NB4 (cell line): ENCODE results near the gene FBXO46.
"Not testable (repeated sequence)": the region's sequence is repeated elsewhere in the genome, so short reads cannot be mapped to it uniquely, and the experiment has no call there.

Experiments used
- DNase-seq: peaks from one replicate; pipeline ENCODE4 v3.0.0; 2010; ENCODE audit warnings: low read depth
- H3K4me3 ChIP-seq: one replicate; pipeline ENCODE4 v1.5.1; 2011; ENCODE audit warnings: mild to moderate bottlenecking, low read depth, low read length, moderate library complexity
- CTCF ChIP-seq: IDR thresholded peaks from one replicate; pipeline ENCODE4 v1.5.1; 2012; ENCODE audit warnings: low read depth, low read length
- MAX ChIP-seq: IDR thresholded peaks from 2 replicates; pipeline ENCODE4 v1.6.1; 2011; ENCODE audit warnings: low read depth, low read length
- MYC ChIP-seq: IDR thresholded peaks from 2 replicates; pipeline ENCODE4 v1.6.1; 2011; ENCODE audit warnings: low read depth, low read length
- POLR2A ChIP-seq: IDR thresholded peaks from 2 replicates; pipeline ENCODE4 v1.6.1; 2011; ENCODE audit warnings: mild to moderate bottlenecking; ENCODE audit not compliant: insufficient read length; ENCODE audit errors: extremely low read depth

FBXO46 gene

GRCh38 chr19:45745606-45746005 lies 14.9 kb upstream of the FBXO46 start:
- no peak overlapping the region for H3K4me3 ChIP-seq
- DNase-seq, result no peak
- TF ChIP-seq CTCF (no peak), MYC (no peak), POLR2A (no peak), MAX (no peak)

- H3K4me3 ChIP-seq, result no peak overlapping the region
- no peak for TF ChIP-seq POLR2A
- no peak for TF ChIP-seq MYC
- no peak for TF ChIP-seq CTCF
- no peak for TF ChIP-seq MAX
- DNase-seq, result no peak
Measured at GRCh38 chr19:45742969-45743368, 12.3 kb upstream of the FBXO46 start.

GRCh38 chr19:45739498-45740439 lies 9.1 kb upstream of the FBXO46 start:
- peak; percentile 76 for DNase-seq
- TF ChIP-seq MAX (peak; percentile 57), POLR2A (no peak), MYC (peak; percentile 83), CTCF (peak; percentile 8)
- H3K4me3 ChIP-seq, result peak overlapping the region; percentile 48

GRCh38 chr19:45733160-45733810 lies 2.6 kb upstream of the FBXO46 start, which contains the start of gene MEIOSIN:
Gene MEIOSIN, plus strand, starts transcription at chr19:45733439. Its CDS starts 1,938 bp downstream, at chr19:45735377.
- no peak within 1 kb of the TSS for H3K4me3 ChIP-seq
- no peak for DNase-seq
- TF ChIP-seq MAX, result no peak
- no peak for TF ChIP-seq MYC
- no peak for TF ChIP-seq CTCF
- TF ChIP-seq POLR2A, result no peak

- no peak for DNase-seq
- TF ChIP-seq CTCF (no peak), MAX (no peak), POLR2A (no peak), MYC (no peak)
- peak overlapping the region; percentile 79 for H3K4me3 ChIP-seq
Measured at GRCh38 chr19:45729800-45730290, 851 bp downstream of the FBXO46 start.

- not testable (repeated sequence) for H3K4me3 ChIP-seq, DNase-seq
Measured at GRCh38 chr19:45728683-45729082, 2.0 kb downstream of the FBXO46 start.

GRCh38 chr19:45720065-45720464 lies 10.6 kb downstream of the FBXO46 start:
- not testable (repeated sequence) for H3K4me3 ChIP-seq, DNase-seq
